GM15510 (cell line): ENCODE measurements around the gene STAT2.

Experiments
- POLR2A ChIP-seq: IDR thresholded peaks from 3 replicates; pipeline ENCODE4 v1.6.1; 2011; ENCODE audit warnings: borderline replicate concordance; ENCODE audit not compliant: insufficient read length; ENCODE audit errors: extremely low read depth

Gene STAT2

DNA sequence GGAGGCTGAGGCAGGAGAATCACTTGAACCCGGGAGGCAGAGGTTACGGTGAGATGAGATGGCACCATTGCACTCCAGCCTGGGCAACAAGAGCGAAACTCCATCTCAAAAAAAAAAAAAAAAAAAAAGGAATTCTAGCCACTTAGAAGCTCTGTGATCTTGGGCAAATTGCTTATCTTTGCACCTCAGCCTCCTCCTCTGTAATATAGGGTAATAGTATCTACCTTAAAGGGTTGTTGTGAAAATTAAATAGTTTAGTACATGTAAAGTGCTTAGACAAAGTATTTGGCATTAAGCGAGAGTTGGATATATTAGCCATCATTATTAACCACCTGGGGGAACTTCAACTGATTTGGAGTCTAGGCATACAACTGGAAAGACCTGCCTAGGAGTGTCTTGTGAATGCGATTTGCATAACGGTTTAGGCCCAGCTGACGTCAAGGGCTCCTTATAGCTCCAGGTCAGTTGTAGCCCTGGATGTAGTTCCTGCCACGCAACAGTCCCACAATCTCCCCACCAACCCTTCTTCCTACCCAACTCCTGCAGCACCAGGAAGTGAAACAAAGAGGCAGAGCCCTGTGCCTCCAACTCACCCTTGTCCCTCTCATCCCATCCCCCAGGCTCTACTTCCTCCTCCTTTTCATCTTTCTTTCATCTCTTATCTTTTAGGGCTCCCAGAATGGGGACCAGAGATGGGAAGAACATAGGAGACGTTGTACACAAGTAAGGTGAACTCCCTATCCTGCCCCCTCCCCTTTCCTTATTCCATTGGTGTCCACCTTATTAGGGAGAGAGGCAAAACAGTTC is 23.3 kb downstream of the STAT2 start:
- no peak for TF ChIP-seq POLR2A

DNA sequence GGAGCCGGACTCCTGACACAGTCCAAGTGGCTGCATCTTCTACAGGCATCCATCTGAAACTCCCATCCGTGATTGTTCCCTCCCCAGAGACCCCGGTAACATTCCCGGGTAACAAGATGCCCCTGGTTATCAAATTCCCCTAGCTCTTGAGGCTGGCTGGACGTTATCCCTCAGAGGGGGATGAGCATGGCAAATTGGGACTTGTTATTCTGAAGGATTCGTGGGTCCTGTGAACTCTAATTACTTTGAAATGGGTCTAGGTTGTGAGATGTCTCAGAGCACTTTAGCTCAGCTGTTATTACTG is 25.5 kb downstream of the STAT2 start:
- TF ChIP-seq POLR2A: no peak

DNA sequence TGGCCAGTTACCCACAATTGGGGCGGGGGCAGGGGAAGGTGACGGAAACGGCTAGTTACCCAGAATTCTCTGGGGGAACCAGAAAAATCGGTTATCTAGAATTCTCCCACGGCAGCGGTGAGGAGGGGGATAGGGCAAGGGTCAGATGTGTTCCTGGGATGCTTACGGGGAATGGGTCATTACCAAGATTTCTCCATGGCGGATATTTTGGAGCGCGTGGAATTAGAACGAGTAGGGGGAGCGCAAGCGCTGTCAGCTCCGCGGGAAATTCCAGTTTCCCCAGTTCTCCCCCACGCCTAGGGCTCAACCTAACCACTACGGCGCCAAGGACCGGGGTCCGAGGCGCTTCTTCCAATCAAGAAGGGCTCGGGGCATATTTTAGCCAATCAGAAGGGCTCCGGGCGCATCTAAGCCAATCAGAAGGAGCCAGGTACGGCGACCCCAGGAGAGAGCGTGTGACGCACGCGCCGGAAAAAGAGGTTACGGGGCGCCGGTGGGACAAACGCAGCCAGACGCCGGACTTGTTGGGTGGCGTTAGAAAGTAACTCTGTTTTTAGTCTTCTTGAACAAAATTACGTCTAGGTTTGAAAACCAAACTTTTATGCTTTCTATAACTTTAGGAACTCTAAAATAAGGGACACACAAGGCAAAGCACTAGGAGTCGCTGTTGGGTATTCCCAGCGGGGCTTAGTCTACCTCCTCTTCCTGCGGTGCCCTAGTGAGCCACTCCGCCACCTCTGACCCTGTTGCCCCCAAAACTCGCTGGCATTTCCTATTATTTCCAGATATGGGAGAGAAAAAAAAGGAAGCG is 26.0 kb downstream of the STAT2 start, which contains the start of gene PAN2:
Gene PAN2, minus strand, starts transcription at position 322 of the 811 bp plus-strand sequence. CDS start 906 bp downstream, outside the sequence.
- TF ChIP-seq POLR2A: peak; percentile 75

DNA sequence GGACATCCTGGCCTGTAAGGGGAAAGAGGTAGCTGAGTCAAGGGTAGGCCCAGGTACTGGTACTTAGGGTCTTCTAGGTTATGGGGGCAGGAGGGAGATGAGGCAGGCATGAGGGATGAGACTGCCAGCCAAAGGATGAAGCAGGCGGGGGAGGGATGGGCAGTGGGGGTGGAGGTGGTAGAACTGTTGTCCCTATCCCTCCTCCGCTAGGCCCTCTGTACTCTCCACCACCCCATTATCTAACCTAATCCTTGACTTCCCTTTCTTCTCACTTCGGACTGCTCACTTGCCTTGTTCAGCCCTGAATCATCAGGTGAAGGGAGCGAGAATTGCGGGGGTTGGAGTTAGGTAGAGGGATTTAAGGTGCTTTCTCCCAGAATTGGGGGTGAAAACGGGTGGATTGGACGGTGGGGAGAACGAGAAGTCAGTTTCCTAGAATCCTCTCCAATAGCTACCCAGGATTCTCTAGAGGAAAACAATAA is 26.7 kb downstream of the STAT2 start:
- TF ChIP-seq POLR2A: no peak

DNA sequence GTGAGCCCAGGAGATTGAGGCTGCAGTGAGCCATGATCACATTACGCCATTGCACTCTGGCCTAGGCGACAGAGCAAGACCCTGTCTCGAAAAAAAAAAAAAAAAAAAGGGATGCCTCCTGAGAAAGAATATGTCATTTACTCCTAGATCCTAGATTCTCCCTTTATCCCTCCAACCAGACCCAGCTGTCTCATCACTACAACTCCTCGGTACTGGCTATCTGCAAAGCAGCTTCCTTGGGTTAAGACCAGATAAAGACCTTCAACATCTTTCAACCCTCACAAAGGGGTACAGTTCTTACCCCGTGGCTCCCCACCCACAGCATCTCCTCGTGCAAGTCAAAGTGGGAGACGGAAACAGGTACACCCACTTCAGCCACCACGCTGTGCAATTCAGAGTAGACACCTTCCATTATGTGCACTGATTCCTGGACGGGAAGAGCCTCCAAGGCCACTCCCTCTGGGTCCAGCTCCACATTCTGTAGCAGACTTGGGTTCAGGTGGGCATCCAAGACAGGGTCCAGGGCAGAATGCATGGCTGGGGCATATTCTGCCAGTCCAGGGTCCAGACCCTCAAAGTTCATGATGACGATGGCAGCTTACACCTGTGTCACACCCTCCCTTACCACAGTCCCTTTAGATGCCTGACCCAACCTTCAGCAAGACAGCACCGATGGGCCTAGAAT is 27.3 kb downstream of the STAT2 start:
- no peak for TF ChIP-seq POLR2A

DNA sequence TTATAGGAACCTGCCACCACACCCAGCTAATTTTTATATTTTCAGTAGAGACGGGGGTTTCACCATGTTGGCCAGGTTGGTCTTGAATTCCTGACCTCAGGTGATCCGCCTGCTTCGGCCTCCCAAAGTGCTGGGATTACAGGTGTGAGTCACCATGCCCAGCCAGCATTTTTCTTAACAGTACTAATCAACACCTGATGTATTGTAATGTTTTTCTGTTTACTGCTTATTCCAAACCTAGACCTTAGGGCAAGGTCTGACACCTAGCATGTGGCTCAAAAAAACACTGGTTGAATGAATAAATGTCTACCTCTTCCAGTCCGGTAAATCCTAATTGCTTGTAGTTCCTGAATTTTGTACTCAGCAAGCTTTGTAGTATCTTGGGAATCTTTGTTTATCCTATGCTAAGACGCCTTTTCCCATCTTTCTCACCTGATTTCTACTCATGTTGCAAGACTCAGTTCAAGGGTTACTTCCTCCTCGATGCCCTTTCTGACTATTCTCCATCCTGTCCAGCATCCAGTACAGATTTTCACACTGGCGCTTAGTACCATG is 28.9 kb downstream of the STAT2 start:
- TF ChIP-seq POLR2A: no peak

DNA sequence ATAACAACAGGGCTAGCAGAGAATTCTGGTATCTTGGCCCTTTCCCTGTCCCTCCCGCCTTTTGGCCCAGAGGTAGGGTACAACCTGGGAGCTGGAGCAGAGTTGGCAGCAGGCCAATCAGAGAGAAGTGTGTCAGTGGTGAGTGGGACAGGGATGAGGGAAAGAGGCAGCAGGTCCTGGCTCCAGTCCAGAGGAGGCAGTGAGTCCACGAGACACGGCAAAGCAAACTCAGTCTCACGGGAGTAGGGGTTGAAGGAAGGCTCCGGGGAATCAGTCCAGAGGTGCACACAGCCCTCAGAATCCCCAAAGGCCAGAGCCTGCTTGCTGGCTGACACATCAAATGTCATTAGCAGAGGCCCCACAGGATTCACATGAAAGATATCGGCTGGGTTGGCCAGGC is 33.4 kb downstream of the STAT2 start:
- TF ChIP-seq POLR2A: no peak

DNA sequence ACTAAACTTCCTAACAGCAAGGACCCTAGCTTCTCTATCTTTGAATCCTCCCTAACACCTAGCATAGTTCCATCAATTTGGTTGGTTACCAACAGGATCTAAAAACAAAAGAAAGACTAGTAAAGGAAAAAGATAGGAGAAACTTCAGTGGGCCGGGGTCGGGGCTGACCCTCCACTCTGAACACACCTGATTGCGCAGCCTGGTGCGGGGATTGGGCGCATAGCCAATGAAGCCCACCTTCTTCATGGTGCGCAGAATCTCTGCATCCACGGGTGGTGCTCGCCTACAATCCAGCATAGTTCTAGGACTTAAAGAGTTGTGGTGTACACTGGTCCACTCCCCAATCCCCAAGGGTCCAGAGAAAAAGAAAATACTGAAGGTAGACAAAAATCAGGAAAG is 33.8 kb downstream of the STAT2 start:
- no peak for TF ChIP-seq POLR2A

DNA sequence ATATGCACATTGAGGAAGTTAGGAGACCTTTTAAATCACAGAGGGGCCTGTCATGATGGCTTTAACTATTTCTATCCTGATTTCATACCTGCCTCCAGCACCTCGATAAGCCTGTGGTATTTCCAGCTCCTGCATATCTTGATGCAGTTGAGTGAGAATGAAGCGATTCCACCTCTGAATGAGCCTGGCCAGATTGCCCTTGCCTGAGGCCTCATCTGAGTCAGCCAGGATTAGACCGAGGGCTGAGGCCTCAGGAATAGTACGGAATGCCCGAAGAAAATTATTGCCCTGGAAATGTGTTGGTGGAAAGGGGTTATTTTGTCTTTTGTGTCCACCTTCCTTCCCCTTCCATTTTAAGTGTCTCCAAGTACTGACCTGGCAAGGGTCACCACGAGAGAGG is 35.7 kb downstream of the STAT2 start:
- TF ChIP-seq POLR2A: no peak

DNA sequence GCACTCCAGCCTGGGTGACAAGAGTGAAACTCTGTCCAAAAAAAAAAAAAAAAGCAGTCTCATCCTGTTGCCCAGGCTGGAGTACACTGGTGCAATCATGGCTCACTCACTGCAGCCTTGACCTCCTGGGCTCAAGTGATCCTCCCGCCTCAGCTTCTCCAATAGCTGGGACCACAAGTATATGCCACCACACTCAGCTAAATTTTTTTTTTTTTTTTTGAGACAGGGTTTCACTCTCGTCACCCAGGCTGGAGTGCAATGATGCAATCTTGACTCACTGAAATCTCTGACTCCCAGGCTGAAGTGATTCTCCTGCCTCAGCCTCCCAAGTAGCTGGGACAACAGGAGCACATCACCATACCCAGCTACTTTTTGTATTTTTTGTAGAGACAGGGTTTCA is 38.9 kb downstream of the STAT2 start:
- no peak for TF ChIP-seq POLR2A

DNA sequence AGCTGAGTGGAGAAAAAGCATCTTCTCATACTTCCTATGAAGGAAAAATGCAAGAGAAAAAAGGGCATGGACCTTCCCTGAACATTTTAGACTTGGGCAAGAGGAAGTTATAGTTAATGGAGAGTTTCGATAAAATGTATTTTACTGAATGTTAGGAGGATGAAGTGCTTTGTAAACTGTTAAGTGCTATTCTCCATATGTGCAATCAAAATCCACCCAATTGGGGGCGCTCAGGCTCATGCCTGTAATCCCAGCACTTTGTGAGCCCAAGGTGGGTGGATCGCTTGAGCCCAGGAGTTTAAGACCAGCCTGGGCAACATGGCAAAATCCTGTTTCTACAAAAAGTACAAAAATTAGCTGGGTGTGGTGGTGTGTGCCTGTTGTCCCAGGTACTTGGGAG is 42.2 kb downstream of the STAT2 start:
- no peak for TF ChIP-seq POLR2A

DNA sequence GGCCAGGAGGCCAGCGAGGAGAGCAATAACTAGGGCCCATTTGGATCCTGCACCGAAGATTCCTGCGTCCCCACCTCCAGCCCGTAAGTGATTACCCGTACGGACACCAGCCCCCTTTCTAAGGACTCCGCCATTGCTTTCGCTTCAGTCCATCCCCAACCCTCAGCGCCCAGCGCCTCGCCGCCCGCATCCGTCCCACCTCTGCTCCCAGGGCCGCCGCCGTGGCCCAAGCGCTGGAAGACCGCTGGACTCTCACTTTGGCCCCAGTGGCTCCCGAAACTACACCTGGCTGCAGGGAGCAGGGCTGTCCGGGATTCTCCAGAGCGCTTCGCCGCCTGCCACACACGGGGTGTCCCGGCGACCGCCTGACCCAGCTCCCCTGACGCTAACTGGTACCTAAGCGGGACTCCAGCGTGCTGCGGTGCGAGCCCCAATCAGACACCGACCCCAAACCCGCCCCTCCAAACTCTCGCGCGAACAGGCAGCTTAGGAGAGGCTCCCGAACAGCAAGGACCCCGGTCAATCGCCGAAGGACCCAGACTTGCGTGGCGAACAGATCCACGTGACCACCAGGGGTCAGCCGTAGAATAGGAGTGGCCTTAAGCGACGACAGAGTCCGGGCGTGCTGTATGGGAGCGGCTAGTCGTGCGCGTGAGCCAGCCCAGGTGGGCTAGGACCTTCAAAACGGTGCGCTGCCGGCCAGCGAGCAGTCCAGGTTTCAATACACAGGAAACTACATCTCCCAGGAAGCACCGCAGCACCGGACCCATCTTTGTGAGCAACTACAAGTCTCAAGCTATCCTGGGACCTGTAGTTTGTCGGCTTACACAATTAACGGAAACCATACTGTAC is 44.1 kb downstream of the STAT2 start, which contains the start of gene CNPY2:
Gene CNPY2, minus strand, starts transcription at position 367 of the 852 bp plus-strand sequence. CDS start 771 bp downstream, outside the sequence.
- TF ChIP-seq POLR2A: peak; percentile 85

DNA sequence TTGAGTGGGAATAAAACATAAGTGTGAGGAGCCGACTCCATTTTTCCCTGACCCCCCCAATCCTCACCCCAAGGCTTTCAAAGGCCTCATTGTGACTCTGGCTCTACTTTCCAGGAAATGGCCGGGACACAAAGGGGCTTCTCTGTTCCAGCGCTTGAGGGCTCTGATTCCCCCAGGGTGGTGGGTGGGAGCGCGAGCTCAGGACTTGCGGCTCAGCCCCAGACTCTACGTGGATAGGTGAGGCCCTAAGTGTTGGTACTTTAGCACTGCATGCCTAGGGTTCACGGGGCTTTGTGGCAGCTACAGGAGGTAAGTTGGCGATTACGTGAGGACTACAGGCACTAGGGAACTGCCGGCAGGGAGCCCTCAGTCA is 44.7 kb downstream of the STAT2 start:
- no peak for TF ChIP-seq POLR2A

DNA sequence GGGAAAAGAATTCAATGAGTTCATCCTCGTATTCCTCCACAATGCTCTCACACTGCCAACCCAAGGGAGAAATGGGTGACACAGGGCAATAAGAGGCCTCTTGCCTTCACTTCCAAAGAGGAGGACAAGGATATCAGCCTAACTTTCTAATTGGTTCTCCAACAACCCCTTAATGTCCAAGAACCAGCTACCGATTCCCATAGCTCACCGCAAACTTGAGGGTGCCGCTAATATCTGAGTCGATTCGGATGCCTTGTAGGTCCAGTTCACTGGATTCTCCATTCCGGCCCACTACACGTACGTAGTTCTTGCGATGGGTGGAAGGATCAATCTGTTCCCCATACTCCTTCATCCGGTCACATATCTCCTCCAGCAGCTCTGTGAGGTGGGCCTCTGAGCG is 48.9 kb downstream of the STAT2 start:
- TF ChIP-seq POLR2A: no peak
